HL-60 (cell line): ENCODE measurements around the gene ANP32A.

Experiments
- DNase-seq, 2 experiments: peaks; one replicate each; pipeline ENCODE4 v3.0.0-alpha.2; 2010 to 2020; ENCODE audit warnings: low read depth in 1 of 2, low spot score in 1 of 2
- H3K27ac ChIP-seq: fragments of 250-450 bp; sonication (Bioruptor Pico); replicated peaks from 2 replicates; pipeline ENCODE4 v1.5.1; 2020; ENCODE audit warnings: mild to moderate bottlenecking, moderate library complexity
- H3K27me3 ChIP-seq: fragments of 250-450 bp; sonication (Bioruptor Pico); 2 replicates; pipeline ENCODE4 v1.5.1; 2021; ENCODE audit warnings: mild to moderate bottlenecking, moderate library complexity; ENCODE audit not compliant: insufficient read depth, poor library complexity, severe bottlenecking
- H3K4me3 ChIP-seq: replicated peaks from 2 replicates; pipeline ENCODE4 v1.5.1; 2011; ENCODE audit warnings: mild to moderate bottlenecking, control low read depth, low read length; ENCODE audit not compliant: insufficient read depth
- GABPA ChIP-seq: IDR thresholded peaks from 2 replicates; pipeline ENCODE4 v1.6.1; 2012; ENCODE audit warnings: low read depth
- POLR2AphosphoS5 ChIP-seq: IDR thresholded peaks from 2 replicates; pipeline ENCODE4 v1.6.1; 2012; ENCODE audit warnings: low read depth
- REST ChIP-seq: IDR thresholded peaks from 2 replicates; pipeline ENCODE4 v1.6.1; 2012; ENCODE audit warnings: low read depth; ENCODE audit not compliant: insufficient replicate concordance
- SPI1 ChIP-seq: IDR thresholded peaks from 2 replicates; pipeline ENCODE4 v1.6.1; 2012; ENCODE audit warnings: low read depth, mild to moderate bottlenecking, borderline replicate concordance
- TF ChIP-seq, protein P1 (sequence below): IDR thresholded peaks from one replicate; pipeline ENCODE4 v1.5.1; 2011; ENCODE audit warnings: low read length, control low read depth, inconsistent platforms; ENCODE audit not compliant: insufficient read depth

The ANP32A gene

DNA sequence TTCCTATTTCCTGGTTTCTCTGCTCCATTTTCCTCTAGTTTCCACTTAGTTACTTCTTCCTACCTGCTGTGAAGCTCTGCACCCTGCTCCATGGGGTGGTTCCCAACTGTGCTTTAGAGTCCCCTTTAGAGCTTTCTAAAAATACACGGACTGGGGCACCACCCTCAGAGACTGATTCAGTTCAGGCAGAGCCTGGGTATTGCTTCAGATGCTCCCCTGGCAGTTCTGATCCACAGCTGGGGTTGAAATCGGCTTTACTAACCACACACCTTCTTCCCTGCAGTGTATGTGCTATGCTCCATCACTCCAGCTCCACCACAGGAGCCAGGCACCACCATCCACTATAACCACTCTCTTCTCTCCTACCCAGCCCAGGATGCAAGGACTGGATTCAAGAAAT lies 12.6 kb downstream of the ANP32A start:
- H3K27me3 ChIP-seq: no peaks in the 10 kb centered on the region
- H3K27ac ChIP-seq: no peak overlapping the region
- no peak for DNase-seq
- no peak overlapping the region for H3K4me3 ChIP-seq
- TF ChIP-seq, protein P1, sequence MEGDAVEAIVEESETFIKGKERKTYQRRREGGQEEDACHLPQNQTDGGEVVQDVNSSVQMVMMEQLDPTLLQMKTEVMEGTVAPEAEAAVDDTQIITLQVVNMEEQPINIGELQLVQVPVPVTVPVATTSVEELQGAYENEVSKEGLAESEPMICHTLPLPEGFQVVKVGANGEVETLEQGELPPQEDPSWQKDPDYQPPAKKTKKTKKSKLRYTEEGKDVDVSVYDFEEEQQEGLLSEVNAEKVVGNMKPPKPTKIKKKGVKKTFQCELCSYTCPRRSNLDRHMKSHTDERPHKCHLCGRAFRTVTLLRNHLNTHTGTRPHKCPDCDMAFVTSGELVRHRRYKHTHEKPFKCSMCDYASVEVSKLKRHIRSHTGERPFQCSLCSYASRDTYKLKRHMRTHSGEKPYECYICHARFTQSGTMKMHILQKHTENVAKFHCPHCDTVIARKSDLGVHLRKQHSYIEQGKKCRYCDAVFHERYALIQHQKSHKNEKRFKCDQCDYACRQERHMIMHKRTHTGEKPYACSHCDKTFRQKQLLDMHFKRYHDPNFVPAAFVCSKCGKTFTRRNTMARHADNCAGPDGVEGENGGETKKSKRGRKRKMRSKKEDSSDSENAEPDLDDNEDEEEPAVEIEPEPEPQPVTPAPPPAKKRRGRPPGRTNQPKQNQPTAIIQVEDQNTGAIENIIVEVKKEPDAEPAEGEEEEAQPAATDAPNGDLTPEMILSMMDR: no peak
- TF ChIP-seq POLR2AphosphoS5 (no peak), SPI1 (no peak), GABPA (no peak), REST (no peak)

DNA sequence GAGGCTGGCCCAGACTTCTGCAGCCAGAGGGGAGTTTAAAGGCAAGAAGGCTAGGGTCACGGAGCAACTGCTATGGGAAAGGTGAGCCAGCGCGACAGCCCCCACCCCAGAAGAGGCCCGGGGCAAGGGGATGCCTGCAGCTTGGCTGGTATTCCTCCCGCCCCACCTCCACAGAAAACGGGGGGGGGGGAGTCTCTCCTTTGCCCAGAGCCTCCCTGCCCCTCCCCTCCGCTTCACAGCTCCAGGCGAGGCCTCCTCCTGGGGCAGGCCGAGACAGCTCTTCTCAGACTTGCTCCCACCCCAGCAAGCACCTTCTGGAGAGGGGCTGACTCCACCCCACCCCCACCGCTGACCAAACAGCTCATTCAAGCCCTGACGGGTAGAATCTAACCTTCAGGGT lies 13.4 kb downstream of the ANP32A start:
- no peaks in the 10 kb centered on the region for H3K27me3 ChIP-seq
- H3K27ac ChIP-seq: no peak overlapping the region
- TF ChIP-seq, protein P1: no peak
- TF ChIP-seq POLR2AphosphoS5: no peak
- no peak for TF ChIP-seq GABPA
- TF ChIP-seq SPI1: no peak
- TF ChIP-seq REST: no peak
- DNase-seq: no peak
- H3K4me3 ChIP-seq: no peak overlapping the region

DNA sequence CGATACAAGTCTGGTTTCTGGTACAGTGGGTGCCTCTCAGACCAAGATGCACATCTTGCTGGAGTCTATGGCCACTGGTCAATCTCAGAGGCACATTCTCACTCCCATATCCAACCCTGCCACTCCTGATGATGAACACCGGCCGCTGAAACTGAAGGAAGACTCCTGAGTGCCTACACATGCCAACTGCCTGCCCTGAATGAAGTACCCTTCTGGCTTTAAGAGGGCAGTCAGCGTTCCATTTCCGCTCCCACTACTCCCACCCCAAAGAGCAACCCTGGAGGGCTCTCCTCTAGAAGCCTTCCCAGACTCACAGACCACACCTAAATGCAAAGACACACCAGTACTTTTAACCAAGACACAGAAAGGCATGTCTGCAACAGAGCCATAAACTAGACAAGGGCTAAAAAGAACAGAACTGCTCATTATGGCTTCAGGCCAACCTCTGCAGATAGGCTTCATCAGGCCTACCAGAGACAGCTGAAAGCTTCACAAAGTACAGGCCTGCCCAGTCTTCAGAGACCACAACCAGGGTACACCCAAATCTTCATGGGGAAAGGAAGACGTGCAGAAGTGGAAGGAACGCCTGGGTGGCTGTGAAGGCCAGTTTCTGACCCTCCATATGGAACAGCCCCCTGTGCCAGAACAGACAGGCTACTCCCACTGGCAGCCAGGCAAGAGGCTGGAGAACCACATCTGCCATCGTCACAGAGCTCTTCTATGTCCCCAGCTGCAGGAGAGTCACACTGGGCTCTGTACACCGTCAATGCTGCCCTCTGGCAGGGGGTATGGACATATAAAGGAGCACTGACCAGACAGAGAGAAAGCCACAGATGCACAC lies 14.3 kb downstream of the ANP32A start:
- no peak overlapping the region for H3K4me3 ChIP-seq
- no peak overlapping the region for H3K27ac ChIP-seq

More for the DNA sequence above, 14.3 kb downstream of the ANP32A start:
- TF ChIP-seq REST: no peak
- no peak for DNase-seq
- no peaks in the 10 kb centered on the region for H3K27me3 ChIP-seq
